Loucy (cell line): ENCODE results near the gene RBM33.

Experiments
- H2AFZ ChIP-seq: fragments of 200-600 bp; sonication (generic); 2 replicates; pipeline ENCODE4 v1.6.0; 2016; ENCODE audit warnings: antibody characterized with exemption, mild to moderate bottlenecking, low read length, moderate library complexity
- H3F3A ChIP-seq: fragments of 200-600 bp; 2 replicates; pipeline ENCODE4 v1.6.0; 2016; ENCODE audit warnings: antibody characterized with exemption, low read depth, mild to moderate bottlenecking
- H3K27me3 ChIP-seq: fragments of 200-600 bp; sonication (generic); 2 replicates; pipeline ENCODE4 v1.6.1; 2014; ENCODE audit warnings: low read length, mild to moderate bottlenecking; ENCODE audit not compliant: insufficient read depth, poor library complexity, severe bottlenecking
- H3K36me3 ChIP-seq: fragments of 200-600 bp; sonication (generic); 2 replicates; pipeline ENCODE4 v1.6.1; 2016; ENCODE audit warnings: low read length; ENCODE audit not compliant: insufficient read depth
- H3K4me1 ChIP-seq: fragments of 200-600 bp; sonication (generic); 2 replicates; pipeline ENCODE4 v1.5.1; 2014; ENCODE audit warnings: low read length, mild to moderate bottlenecking; ENCODE audit not compliant: insufficient read depth, poor library complexity, severe bottlenecking
- H3K4me2 ChIP-seq: fragments of 200-600 bp; sonication (generic); 2 replicates; pipeline ENCODE4 v1.6.0; 2014; ENCODE audit warnings: antibody characterized with exemption, low read length, low read depth, mild to moderate bottlenecking; ENCODE audit not compliant: poor library complexity, severe bottlenecking
- H3K4me3 ChIP-seq: fragments of 200-600 bp; sonication (generic); 2 replicates; pipeline ENCODE4 v1.5.1; 2014; ENCODE audit warnings: low read length, mild to moderate bottlenecking, mixed read lengths; ENCODE audit not compliant: poor library complexity, severe bottlenecking
- H3K79me2 ChIP-seq: fragments of 200-600 bp; sonication (generic); 2 replicates; pipeline ENCODE4 v1.6.1; 2014; ENCODE audit warnings: low read length; ENCODE audit not compliant: insufficient read depth
- H3K9ac ChIP-seq: fragments of 200-600 bp; sonication (generic); 2 replicates; pipeline ENCODE4 v1.6.0; 2014; ENCODE audit warnings: mild to moderate bottlenecking, low read depth, low read length, moderate library complexity; ENCODE audit not compliant: poor library complexity, severe bottlenecking
- H3K9me2 ChIP-seq: fragments of 200-600 bp; sonication (generic); replicated peaks from 2 replicates; pipeline ENCODE4 v1.6.1; 2016; ENCODE audit warnings: low read depth, low read length, mixed read lengths
- H3K9me3 ChIP-seq: fragments of 200-600 bp; sonication (generic); 2 replicates; pipeline ENCODE4 v1.6.1; 2014; ENCODE audit warnings: mild to moderate bottlenecking, antibody characterized with exemption, low read length, low read depth; ENCODE audit not compliant: insufficient read depth
- H4K20me1 ChIP-seq: fragments of 200-600 bp; sonication (generic); 2 replicates; pipeline ENCODE4 v1.6.0; 2014; ENCODE audit warnings: antibody characterized with exemption, low read length, mild to moderate bottlenecking; ENCODE audit not compliant: insufficient read depth, poor library complexity, severe bottlenecking
- CTCF ChIP-seq: fragments of 200-600 bp; sonication (generic); conservative IDR thresholded peaks from 2 replicates; pipeline ENCODE4 v1.5.1; 2014; ENCODE audit warnings: mild to moderate bottlenecking, antibody characterized with exemption, low read length
- EZH2phosphoT487 ChIP-seq: fragments of 200-600 bp; IDR thresholded peaks from 2 replicates; pipeline ENCODE4 v1.6.1; 2018; ENCODE audit warnings: antibody characterized with exemption, mild to moderate bottlenecking, moderate library complexity, borderline replicate concordance

RBM33 gene

GRCh38 chr7:155810770-155811559 is 166.5 kb downstream of the RBM33 start:
- TF ChIP-seq EZH2phosphoT487 (no peak), CTCF (no peak)
- Histone ChIP-seq H3K27me3 (no peaks in the 10 kb centered on the region), H3K9me2 (no peaks in the 10 kb centered on the region), H4K20me1 (no peaks in the 10 kb centered on the region), H2AFZ (no peak overlapping the region), H3K4me3 (no peak overlapping the region), H3F3A (no peaks in the 10 kb centered on the region), H3K36me3 (no peaks in the 10 kb centered on the region), H3K4me2 (no peak overlapping the region), H3K79me2 (no peaks in the 10 kb centered on the region), H3K9ac (no peak overlapping the region), H3K4me1 (no peaks in the 10 kb centered on the region), H3K9me3 (no peaks in the 10 kb centered on the region)

- Histone ChIP-seq H3K36me3 (no peaks in the 10 kb centered on the region), H3K9me2 (no peaks in the 10 kb centered on the region), H4K20me1 (no peaks in the 10 kb centered on the region), H3K4me3 (no peak overlapping the region), H3F3A (no peaks in the 10 kb centered on the region), H3K79me2 (no peaks in the 10 kb centered on the region), H3K9ac (no peak overlapping the region), H2AFZ (no peak overlapping the region), H3K27me3 (no peaks in the 10 kb centered on the region), H3K4me2 (no peak overlapping the region), H3K4me1 (no peaks in the 10 kb centered on the region), H3K9me3 (no peaks in the 10 kb centered on the region)
- TF ChIP-seq CTCF (no peak), EZH2phosphoT487 (no peak)
Observed at GRCh38 chr7:155811560-155811894, 167.1 kb downstream of the RBM33 start.

- Histone ChIP-seq H2AFZ (0 out of 2 replicates have a peak within 1 kb of the TSS, but pooled peaks have one; percentile 43), H3K4me2 (no peak within 1 kb of the TSS), H3K4me3 (no peak within 1 kb of the TSS), H3K4me1 (no peaks in the 10 kb centered on the region), H3K36me3 (no peaks in the 10 kb centered on the region), H3F3A (no peaks in the 10 kb centered on the region), H3K9ac (no peak within 1 kb of the TSS), H3K9me2 (no peaks in the 10 kb centered on the region), H4K20me1 (no peaks in the 10 kb centered on the region), H3K79me2 (no peaks in the 10 kb centered on the region), H3K27me3 (no peaks in the 10 kb centered on the region), H3K9me3 (no peaks in the 10 kb centered on the region)
- no peak for TF ChIP-seq CTCF
- TF ChIP-seq EZH2phosphoT487: no peak
Observed at GRCh38 chr7:155811895-155812761, 167.7 kb downstream of the RBM33 start, which contains the start of gene SHH. Gene SHH, minus strand, starts transcription at chr7:155812463. Its CDS starts 341 bp downstream, at chr7:155812122.
